KMS-11 (cell line): Measurements from ENCODE around the gene SCP2.

Source experiments
- H2AFZ ChIP-seq: fragments of 200-600 bp; sonication (generic); 2 replicates; pipeline ENCODE4 v1.6.1; 2016; ENCODE audit warnings: antibody characterized with exemption, mixed run types, low read depth
- H3K27ac ChIP-seq: fragments of 200-600 bp; sonication (generic); 2 replicates; pipeline ENCODE4 v1.6.1; 2016; ENCODE audit warnings: mild to moderate bottlenecking, mixed run types
- H3K27me3 ChIP-seq: fragments of 200-600 bp; sonication (generic); 2 replicates; pipeline ENCODE4 v1.6.1; 2017; ENCODE audit warnings: mild to moderate bottlenecking, low read depth, mixed run types, moderate library complexity; ENCODE audit not compliant: insufficient read depth
- H3K36me3 ChIP-seq: fragments of 200-600 bp; sonication (generic); 2 replicates; pipeline ENCODE4 v1.6.1; 2017; ENCODE audit warnings: mild to moderate bottlenecking, mixed run types; ENCODE audit not compliant: insufficient read depth
- H3K4me1 ChIP-seq: fragments of 200-600 bp; sonication (generic); 2 replicates; pipeline ENCODE4 v1.6.1; 2016; ENCODE audit warnings: mild to moderate bottlenecking, low read depth, mixed run types; ENCODE audit not compliant: poor library complexity, severe bottlenecking
- H3K4me2 ChIP-seq: fragments of 200-600 bp; sonication (generic); 2 replicates; pipeline ENCODE4 v1.7.0; 2016; ENCODE audit warnings: mild to moderate bottlenecking, mixed run types
- H3K4me3 ChIP-seq: fragments of 200-600 bp; sonication (generic); IDR thresholded peaks from 2 replicates; pipeline ENCODE4 v1.6.1; 2017; ENCODE audit warnings: low read depth, low read length, mixed read lengths; ENCODE audit not compliant: insufficient read depth
- H3K79me2 ChIP-seq: fragments of 200-600 bp; sonication (generic); 2 replicates; pipeline ENCODE4 v1.6.1; 2016; ENCODE audit warnings: low read depth, mixed run types; ENCODE audit not compliant: insufficient read depth
- H3K9ac ChIP-seq: fragments of 200-600 bp; sonication (generic); 2 replicates; pipeline ENCODE4 v1.6.1; 2016; ENCODE audit warnings: mild to moderate bottlenecking, mixed run types
- H4K20me1 ChIP-seq: fragments of 200-600 bp; sonication (generic); 2 replicates; pipeline ENCODE4 v1.6.1; 2016; ENCODE audit warnings: mild to moderate bottlenecking, mixed run types; ENCODE audit not compliant: insufficient read depth
- TF ChIP-seq, protein P1 (sequence below): fragments of 200-600 bp; sonication (generic); conservative IDR thresholded peaks from 2 replicates; pipeline ENCODE4 v1.6.1; 2017; ENCODE audit warnings: low read depth, mild to moderate bottlenecking, antibody characterized with exemption, low read length, moderate library complexity, mixed read lengths

Gene SCP2

DNA sequence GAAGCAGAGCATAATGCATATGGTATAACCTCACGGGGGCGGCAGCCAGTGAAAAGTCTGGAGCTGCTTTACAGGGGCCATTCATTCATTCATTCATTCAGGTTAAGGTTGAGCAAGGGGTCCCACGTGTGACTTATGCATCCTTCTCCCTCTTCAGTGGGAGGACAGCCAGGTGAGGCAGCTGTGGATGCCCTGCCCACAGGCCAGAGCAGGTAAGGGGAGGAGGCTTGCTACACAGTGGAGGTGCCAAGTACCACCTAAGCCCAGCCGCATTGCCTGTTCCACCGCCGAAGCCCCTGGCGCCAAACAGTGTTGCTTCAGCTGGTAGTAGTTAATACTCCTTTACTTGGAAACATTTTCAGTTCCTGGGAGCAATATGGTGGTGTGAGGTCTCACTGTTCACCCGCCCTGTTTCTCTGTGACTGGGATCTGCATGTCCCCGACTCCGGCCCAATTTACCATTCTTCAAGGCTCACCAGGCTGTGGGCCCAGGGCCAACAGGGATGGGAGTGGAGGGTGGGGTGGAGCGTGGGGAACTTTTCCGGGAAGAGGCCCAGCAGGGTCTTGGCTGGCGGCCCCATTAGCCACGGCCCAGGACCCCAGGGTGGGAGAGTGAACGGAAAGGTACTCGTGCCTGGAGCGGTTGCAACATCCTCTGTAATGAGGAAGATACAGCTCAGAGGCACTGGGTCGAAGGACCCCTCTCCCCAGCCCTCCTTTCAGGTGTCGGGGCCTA is 134.2 kb downstream of the SCP2 start:
- H3K4me3 ChIP-seq, result no peak overlapping the region
- no peaks in the 10 kb centered on the region for H3K4me1 ChIP-seq
- TF ChIP-seq, protein P1, sequence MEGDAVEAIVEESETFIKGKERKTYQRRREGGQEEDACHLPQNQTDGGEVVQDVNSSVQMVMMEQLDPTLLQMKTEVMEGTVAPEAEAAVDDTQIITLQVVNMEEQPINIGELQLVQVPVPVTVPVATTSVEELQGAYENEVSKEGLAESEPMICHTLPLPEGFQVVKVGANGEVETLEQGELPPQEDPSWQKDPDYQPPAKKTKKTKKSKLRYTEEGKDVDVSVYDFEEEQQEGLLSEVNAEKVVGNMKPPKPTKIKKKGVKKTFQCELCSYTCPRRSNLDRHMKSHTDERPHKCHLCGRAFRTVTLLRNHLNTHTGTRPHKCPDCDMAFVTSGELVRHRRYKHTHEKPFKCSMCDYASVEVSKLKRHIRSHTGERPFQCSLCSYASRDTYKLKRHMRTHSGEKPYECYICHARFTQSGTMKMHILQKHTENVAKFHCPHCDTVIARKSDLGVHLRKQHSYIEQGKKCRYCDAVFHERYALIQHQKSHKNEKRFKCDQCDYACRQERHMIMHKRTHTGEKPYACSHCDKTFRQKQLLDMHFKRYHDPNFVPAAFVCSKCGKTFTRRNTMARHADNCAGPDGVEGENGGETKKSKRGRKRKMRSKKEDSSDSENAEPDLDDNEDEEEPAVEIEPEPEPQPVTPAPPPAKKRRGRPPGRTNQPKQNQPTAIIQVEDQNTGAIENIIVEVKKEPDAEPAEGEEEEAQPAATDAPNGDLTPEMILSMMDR, result no peak
- no peaks in the 10 kb centered on the region for H3K79me2 ChIP-seq
- no peaks in the 10 kb centered on the region for H4K20me1 ChIP-seq
- no peak overlapping the region for H3K27ac ChIP-seq
- no peak overlapping the region for H3K4me2 ChIP-seq
- no peak overlapping the region for H2AFZ ChIP-seq
- H3K36me3 ChIP-seq, result no peaks in the 10 kb centered on the region
- no peak overlapping the region for H3K9ac ChIP-seq
- H3K27me3 ChIP-seq, result no peaks in the 10 kb centered on the region

DNA sequence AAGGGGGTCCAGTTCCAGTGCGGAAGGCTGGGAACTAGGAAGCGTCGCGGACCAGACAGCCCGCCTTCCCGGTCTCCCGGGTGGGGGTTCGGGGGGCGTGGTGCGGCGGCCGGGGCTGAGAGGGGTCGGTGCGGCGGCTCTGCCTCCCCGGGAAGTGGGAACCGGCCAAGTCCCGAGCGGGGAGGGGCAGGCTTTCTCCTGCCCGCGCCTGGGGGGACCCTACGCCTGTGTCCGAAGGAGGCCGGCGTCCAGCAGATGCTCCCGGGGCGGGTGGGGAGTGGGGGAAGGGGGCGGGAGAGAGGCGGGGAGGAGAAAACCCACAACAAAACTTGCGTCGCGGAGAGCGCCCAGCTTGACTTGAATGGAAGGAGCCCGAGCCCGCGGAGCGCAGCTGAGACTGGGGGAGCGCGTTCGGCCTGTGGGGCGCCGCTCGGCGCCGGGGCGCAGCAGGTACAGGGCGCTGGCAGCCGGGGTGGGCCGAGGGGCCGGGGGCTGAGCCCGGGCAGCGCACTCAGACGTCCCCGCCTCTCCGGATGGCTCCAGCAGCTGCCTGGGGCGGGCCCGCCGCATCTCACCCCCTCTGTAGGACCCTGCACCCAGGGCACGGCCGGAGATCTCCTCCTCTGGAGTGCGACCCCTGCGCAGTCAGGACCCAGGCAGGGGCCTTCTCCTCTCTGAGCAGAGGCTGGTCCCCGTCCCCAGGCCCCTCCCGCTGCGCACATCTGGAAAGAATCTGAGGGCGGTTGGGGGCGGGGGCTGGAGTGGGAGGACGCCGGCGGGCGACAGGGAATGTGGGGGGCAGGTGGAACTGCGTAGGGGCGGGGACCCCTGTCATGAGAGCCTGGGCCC is 135.0 kb downstream of the SCP2 start, which contains the start of gene PODN:
TSS of gene PODN (plus strand) at position 355 of the 849 bp plus-strand sequence. CDS start 7,643 bp downstream, outside the sequence.
- Histone ChIP-seq H3K27ac (no peak within 1 kb of the TSS), H3K27me3 (no peaks in the 10 kb centered on the region), H3K4me2 (no peak within 1 kb of the TSS), H3K9ac (no peak within 1 kb of the TSS), H3K4me1 (no peaks in the 10 kb centered on the region), H3K4me3 (no peak within 1 kb of the TSS), H4K20me1 (no peaks in the 10 kb centered on the region), H3K79me2 (no peaks in the 10 kb centered on the region), H2AFZ (no peak within 1 kb of the TSS), H3K36me3 (no peaks in the 10 kb centered on the region)
- TF ChIP-seq, protein P1, result no peak

DNA sequence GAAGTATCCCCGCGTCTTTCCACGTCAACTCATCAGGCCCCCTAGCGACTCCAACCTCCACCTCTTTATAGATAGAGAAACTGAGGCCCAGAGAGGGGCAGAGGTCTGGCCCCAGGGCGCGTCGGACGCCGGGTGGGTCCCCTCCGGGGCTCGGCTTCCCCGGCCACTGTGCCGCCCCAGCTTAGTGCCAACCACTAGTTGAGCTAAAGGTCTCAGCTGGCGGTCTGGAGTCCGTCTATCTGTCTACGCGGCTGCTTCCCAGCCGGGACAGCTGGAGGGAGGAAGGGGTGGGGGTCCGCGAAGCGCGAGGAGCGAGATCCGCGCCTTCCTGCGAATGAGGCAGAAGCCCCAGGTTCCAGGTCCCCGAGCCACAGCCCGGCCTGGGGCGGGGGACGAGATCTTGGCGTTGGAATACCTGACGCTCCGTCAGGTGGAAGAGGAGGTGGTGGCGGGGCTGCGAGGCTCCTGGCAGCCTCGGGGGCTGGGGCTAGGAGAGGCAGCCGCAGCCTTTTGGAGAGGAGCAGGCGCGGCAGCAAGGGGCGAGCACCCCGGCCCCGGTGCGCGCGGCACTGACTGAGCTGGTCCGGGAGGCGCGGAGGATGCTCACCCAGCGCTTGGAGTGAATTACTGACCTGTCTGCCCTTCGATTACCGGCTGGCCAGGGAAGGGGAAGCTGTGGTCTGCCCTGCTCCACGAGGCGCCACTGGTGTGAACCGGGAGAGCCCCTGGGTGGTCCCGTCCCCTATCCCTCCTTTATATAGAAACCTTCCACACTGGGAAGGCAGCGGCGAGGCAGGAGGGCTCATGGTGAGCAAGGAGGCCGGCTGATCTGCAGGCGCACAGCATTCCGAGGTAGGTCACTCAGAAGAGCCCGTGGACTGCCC is 135.9 kb downstream of the SCP2 start:
- Histone ChIP-seq H2AFZ (no peak overlapping the region), H4K20me1 (no peaks in the 10 kb centered on the region), H3K27me3 (no peaks in the 10 kb centered on the region), H3K4me2 (no peak overlapping the region), H3K4me3 (no peak overlapping the region), H3K9ac (no peak overlapping the region), H3K27ac (no peak overlapping the region), H3K79me2 (no peaks in the 10 kb centered on the region), H3K4me1 (no peaks in the 10 kb centered on the region), H3K36me3 (no peaks in the 10 kb centered on the region)
- TF ChIP-seq, protein P1, result no peak
